AG04449 (cell line): ENCODE measurements around the gene PLEKHA4.
"Not testable (repeated sequence)": the region's sequence is repeated elsewhere in the genome, so short reads cannot be mapped to it uniquely, and the experiment has no call there.

Experiments
- CTCF ChIA-PET: fragments of 350-600 bp; formaldehyde crosslinking; extraction: SDS; loops from one replicate; lab custom pipeline; 2021; ENCODE audit warnings: antibody characterized with exemption; lab: Yijun Ruan, JAX
- POLR2A ChIA-PET: fragments of 400-600, 350-600 bp; formaldehyde crosslinking; extraction: SDS; loops from one replicate; lab custom pipeline; 2020; ENCODE audit warnings: antibody characterized with exemption, inconsistent platforms; lab: Yijun Ruan, JAX
- DNase-seq: peaks from one replicate; pipeline ENCODE4 v3.0.0-alpha.2; 2010; ENCODE audit warnings: low read depth, low spot score
- H3K4me3 ChIP-seq: 2 replicates; pipeline ENCODE4 v1.5.1; 2011; ENCODE audit warnings: low read depth, mild to moderate bottlenecking, control low read depth, low read length
- TF ChIP-seq, protein P1 (sequence below): IDR thresholded peaks from one replicate; pipeline ENCODE4 v1.5.1; 2011; ENCODE audit warnings: mild to moderate bottlenecking, moderate library complexity, low read length, control low read depth, inconsistent platforms; ENCODE audit not compliant: insufficient read depth; ENCODE audit errors: missing control alignments

The PLEKHA4 gene

GRCh38 chr19:48910803-48911202 lies 42.4 kb upstream of the PLEKHA4 start:
- DNase-seq, result no peak
- no peak overlapping the region for H3K4me3 ChIP-seq
- TF ChIP-seq, protein P1, sequence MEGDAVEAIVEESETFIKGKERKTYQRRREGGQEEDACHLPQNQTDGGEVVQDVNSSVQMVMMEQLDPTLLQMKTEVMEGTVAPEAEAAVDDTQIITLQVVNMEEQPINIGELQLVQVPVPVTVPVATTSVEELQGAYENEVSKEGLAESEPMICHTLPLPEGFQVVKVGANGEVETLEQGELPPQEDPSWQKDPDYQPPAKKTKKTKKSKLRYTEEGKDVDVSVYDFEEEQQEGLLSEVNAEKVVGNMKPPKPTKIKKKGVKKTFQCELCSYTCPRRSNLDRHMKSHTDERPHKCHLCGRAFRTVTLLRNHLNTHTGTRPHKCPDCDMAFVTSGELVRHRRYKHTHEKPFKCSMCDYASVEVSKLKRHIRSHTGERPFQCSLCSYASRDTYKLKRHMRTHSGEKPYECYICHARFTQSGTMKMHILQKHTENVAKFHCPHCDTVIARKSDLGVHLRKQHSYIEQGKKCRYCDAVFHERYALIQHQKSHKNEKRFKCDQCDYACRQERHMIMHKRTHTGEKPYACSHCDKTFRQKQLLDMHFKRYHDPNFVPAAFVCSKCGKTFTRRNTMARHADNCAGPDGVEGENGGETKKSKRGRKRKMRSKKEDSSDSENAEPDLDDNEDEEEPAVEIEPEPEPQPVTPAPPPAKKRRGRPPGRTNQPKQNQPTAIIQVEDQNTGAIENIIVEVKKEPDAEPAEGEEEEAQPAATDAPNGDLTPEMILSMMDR, result no peak
- CTCF ChIA-PET, result interaction anchor here (1.2 kb wide), 1 partner anchor 44 kb away, joined by 3 read pairs; the partner anchor contains the start of gene BAX
- POLR2A ChIA-PET, result no interaction called here

GRCh38 chr19:48909424-48910077 lies 41.1 kb upstream of the PLEKHA4 start:
- CTCF ChIA-PET, result interaction anchor here (1.3 kb wide), 1 partner anchor 14 kb away, joined by 3 read pairs; no protein-coding TSS in a partner anchor
- POLR2A ChIA-PET, result not testable (repeated sequence)

GRCh38 chr19:48907671-48908070 lies 39.3 kb upstream of the PLEKHA4 start:
- CTCF ChIA-PET, result no interaction called here
- POLR2A ChIA-PET, result no interaction called here
- TF ChIP-seq, protein P1, result no peak
- H3K4me3 ChIP-seq, result no peak overlapping the region
- DNase-seq, result no peak

More at GRCh38 chr19:48909424-48910077, 41.1 kb upstream of the PLEKHA4 start:
- H3K4me3 ChIP-seq, DNase-seq: not testable (repeated sequence)

DNA sequence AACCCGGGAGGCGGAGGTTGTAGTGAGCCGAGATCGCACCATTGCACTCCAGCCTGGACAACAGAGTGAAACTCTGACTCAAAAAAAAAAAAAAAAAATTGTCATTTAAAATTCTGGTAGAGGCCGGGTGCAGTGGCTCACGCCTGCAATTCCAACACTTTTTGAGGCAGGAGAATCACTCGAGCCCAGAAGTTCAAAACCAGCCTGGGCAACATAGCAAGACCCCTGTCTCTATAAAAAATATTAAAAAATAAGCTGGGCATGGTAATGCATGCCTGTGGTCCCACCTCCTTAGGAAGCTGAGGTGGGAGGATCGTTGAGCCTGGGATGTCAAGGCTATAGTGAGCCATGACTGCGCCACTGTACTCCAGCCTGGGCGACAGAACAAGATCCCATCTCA lies 37.9 kb upstream of the PLEKHA4 start:
- H3K4me3 ChIP-seq, result no peak overlapping the region
- TF ChIP-seq, protein P1, result no peak
- POLR2A ChIA-PET, result no interaction called here
- DNase-seq, result no peak
- CTCF ChIA-PET, result no interaction called here

DNA sequence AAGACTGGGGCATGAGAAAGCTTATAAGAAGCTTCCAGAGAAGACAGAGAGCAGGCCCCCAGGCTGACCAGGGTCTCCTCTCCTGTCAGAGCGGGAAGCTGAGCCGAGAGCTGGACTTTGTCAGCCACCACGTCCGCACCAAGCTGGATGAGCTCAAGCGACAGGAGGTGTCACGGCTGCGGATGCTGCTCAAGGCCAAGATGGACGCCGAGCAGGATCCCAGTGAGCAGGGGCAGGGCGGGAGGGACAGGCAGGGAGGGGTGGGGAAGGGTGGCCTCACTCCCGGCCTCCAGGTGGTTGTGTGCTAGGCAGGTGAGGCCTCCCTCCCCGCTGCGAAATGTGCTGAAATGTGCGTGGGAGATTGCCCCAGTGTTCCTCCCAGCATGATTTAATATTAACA lies 37.2 kb upstream of the PLEKHA4 start:
- ChIA-PET POLR2A (no interaction called here), CTCF (interaction anchor here (0.7 kb wide), 1 partner anchor 65 kb away, joined by 3 read pairs; no protein-coding TSS in a partner anchor)
- TF ChIP-seq, protein P1, result no peak
- no peak overlapping the region for H3K4me3 ChIP-seq
- DNase-seq, result no peak

GRCh38 chr19:48903788-48904187 lies 35.4 kb upstream of the PLEKHA4 start:
- POLR2A ChIA-PET, result interaction anchor here (0.6 kb wide), 1 partner anchor 21 kb away, joined by 3 read pairs; no protein-coding TSS in a partner anchor
- CTCF ChIA-PET, DNase-seq, H3K4me3 ChIP-seq: not testable (repeated sequence)

DNA sequence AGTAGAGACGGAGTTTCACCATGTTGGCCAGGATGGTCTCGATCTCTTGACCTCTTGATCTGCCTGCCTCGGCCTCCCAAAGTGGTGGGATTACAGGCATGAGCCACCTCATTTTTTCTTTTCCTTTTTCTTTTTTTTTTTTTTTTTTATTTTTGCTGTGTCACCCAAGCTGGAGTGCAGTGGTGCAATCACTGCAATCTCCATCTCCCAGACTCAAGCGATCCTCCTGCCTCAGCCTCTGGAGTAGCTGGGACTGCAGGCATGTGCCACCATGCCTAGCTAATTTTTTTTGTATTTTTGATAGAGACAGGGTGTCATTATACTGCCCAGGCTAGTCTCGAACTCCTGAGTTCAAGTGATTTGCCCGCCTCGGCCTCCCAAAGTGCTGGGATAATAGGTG lies 33.9 kb upstream of the PLEKHA4 start:
- DNase-seq, CTCF ChIA-PET, H3K4me3 ChIP-seq, POLR2A ChIA-PET: not testable (repeated sequence)
